Measurements from ENCODE around the gene MFSD12.
A peak's percentile ranks its signal among the peaks of the same experiment; 100 is the strongest.
"Not testable (repeated sequence)": the region's sequence is repeated elsewhere in the genome, so short reads cannot be mapped to it uniquely, and the experiment has no call there.

MFSD12 gene

DNA sequence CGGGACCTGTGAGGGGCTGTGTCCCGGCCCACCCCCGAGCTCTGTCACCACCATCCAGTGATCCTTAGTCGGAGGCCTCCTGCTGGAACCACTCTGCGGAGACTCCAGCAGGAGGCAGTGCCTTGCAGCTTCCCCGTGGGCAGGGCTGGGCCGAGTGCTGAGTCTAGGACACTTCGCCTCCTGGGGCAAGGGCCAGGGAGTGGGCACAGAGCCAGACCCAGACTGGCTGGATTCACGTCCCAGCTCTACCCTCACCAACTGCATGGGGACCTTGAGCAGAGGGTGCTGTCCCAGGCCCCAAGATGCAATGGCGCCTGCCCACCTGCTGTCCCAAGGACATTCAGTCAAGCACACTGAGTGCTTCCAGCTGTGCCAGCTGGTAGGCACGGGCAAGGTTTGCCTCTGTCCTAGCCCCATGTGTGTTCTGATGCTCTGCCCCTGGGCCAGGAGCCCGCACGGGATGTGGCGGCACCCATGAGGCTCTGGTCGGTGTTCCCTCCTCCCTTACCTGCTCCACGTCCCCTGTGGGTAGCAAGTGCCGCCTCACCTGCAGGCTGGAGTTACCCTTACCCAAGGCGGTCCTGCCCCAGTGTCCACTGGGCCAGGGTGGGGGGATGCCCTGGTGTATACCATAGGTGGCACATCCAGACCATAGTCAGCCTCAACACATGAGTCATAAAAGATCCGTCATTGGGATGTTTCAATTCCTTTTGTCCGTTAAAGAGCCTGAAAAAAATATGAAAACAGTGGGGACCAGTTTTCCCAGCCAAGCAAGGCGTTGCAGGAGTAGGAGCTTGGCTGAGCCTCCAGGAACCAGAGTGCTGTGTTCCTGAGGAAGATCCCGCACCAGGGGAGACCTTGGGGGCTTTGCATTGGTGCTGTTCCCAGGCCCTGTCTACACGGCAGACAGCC lies 43.9 kb downstream of the MFSD12 start:
- no peak overlapping the region for H3K4me3 ChIP-seq (ENCODE audit: low read length)
- H3K9ac ChIP-seq (ENCODE audit: low read depth, low read length), result no peak overlapping the region; the same call in 1 of the 2 replicates
- H3K27me3 ChIP-seq (ENCODE audit: insufficient read depth, low read length), result no peaks in the 10 kb centered on the region
- peaks cover 6% of the 10 kb centered on the region for H3K4me1 ChIP-seq (ENCODE audit: insufficient read depth, low read length)
- peaks cover 18% of the 10 kb centered on the region for H3K36me3 ChIP-seq (ENCODE audit: insufficient read depth, low read depth, low read length)
- H3K9me3 ChIP-seq (ENCODE audit: insufficient read depth, low read depth, low read length), result no peaks in the 10 kb centered on the region
- H3K27ac ChIP-seq (ENCODE audit: low read length), result no peak overlapping the region

GRCh38 chr19:3512562-3513228 lies 44.7 kb downstream of the MFSD12 start:
- Histone ChIP-seq H3K27ac (ENCODE audit: low read length) (no peak overlapping the region), H3K27me3 (ENCODE audit: insufficient read depth, low read length) (no peaks in the 10 kb centered on the region), H3K4me3 (ENCODE audit: low read length) (no peak overlapping the region), H3K9me3 (ENCODE audit: insufficient read depth, low read depth, low read length) (no peaks in the 10 kb centered on the region), H3K36me3 (ENCODE audit: insufficient read depth, low read depth, low read length) (peaks cover 18% of the 10 kb centered on the region), H3K9ac (ENCODE audit: low read depth, low read length) (no peak overlapping the region), H3K4me1 (ENCODE audit: insufficient read depth, low read length) (peaks cover 3% of the 10 kb centered on the region; the same call in 1 of the 2 replicates)

DNA sequence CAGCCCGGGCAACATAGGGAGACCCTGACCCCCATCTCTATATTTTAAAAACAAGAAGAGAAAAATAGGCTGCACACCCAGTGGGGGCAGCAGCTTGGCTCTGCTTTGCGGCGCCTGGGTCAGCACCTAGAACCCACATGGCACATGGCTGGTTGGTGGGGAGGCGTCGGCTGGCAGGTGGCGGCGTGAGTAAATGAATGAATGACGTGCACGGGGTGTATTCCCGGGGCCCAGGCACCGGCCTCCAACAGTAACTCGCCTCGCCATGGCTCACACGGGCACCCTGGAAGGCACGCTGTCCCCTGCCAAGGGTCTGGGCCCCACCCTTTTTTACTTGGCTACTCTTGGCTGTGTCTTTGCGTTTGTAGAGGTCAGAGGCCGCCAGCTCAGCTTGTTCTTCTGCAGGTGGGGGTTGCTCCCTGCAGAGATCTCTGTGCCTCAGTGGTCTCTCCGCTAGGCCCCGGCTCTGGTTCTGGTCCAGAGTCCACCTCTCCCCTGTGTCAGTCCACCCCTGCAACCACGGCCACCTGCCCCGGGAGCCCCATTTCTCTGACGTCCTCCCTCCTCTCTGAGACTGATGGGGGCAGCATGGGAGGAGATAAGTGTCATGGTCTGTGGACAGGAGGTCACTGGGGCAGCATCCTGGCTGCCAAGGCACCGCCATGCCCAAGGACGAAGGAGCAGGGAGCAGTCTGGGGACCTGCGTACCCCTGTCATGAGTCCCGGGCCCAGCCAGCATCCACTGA lies 45.7 kb downstream of the MFSD12 start:
- no peaks in the 10 kb centered on the region for H3K27me3 ChIP-seq (ENCODE audit: insufficient read depth, low read length)
- no peak overlapping the region for H3K27ac ChIP-seq (ENCODE audit: low read length)
- H3K4me3 ChIP-seq (ENCODE audit: low read length), result no peak overlapping the region
- H3K36me3 ChIP-seq (ENCODE audit: insufficient read depth, low read depth, low read length), result peaks cover 18% of the 10 kb centered on the region
- H3K9me3 ChIP-seq (ENCODE audit: insufficient read depth, low read depth, low read length), result no peaks in the 10 kb centered on the region
- no peak overlapping the region for H3K9ac ChIP-seq (ENCODE audit: low read depth, low read length)
- H3K4me1 ChIP-seq (ENCODE audit: insufficient read depth, low read length), result peaks cover 3% of the 10 kb centered on the region; the same call in 1 of the 2 replicates

DNA sequence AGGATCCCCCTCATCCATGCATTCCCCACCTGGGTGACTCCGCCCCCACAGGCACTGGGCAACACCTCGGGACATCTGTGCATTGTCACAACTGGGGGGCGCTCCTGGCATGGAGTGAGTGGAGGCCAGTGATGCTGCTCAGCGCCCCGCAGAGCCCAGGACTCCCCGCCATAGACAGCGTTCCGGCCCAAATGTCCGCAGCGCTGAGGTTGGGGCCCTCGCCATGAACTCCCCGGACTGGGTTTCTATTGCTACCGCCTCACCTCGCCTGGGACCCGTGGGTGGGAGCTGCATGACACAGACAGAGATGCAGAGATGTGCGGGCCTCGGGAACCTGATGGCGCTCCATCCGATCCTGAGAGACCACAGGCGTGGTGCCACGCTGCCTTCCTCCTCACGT lies 46.7 kb downstream of the MFSD12 start:
- Histone ChIP-seq H3K4me1 (ENCODE audit: insufficient read depth, low read length) (peaks cover under 1% of the 10 kb centered on the region; the same call in 1 of the 2 replicates), H3K27me3 (ENCODE audit: insufficient read depth, low read length) (no peaks in the 10 kb centered on the region), H3K9me3 (ENCODE audit: insufficient read depth, low read depth, low read length) (no peaks in the 10 kb centered on the region), H3K36me3 (ENCODE audit: insufficient read depth, low read depth, low read length) (peaks cover 18% of the 10 kb centered on the region), H3K4me3 (ENCODE audit: low read length) (no peak overlapping the region), H3K27ac (ENCODE audit: low read length) (no peak overlapping the region), H3K9ac (ENCODE audit: low read depth, low read length) (no peak overlapping the region)

GRCh38 chr19:3509566-3509989 lies 47.8 kb downstream of the MFSD12 start:
- Histone ChIP-seq H3K36me3 (ENCODE audit: insufficient read depth, low read depth, low read length) (peaks cover 18% of the 10 kb centered on the region), H3K27me3 (ENCODE audit: insufficient read depth, low read length) (no peaks in the 10 kb centered on the region), H3K4me1 (ENCODE audit: insufficient read depth, low read length) (no peaks in the 10 kb centered on the region), H3K27ac (ENCODE audit: low read length) (no peak overlapping the region), H3K9ac (ENCODE audit: low read depth, low read length) (no peak overlapping the region), H3K9me3 (ENCODE audit: insufficient read depth, low read depth, low read length) (no peaks in the 10 kb centered on the region), H3K4me3 (ENCODE audit: low read length) (no peak overlapping the region)

- no peaks in the 10 kb centered on the region for H3K27me3 ChIP-seq (ENCODE audit: insufficient read depth, low read length)
- H3K4me3 ChIP-seq (ENCODE audit: low read length), result no peak overlapping the region
- H3K4me1 ChIP-seq (ENCODE audit: insufficient read depth, low read length), result no peaks in the 10 kb centered on the region
- no peaks in the 10 kb centered on the region for H3K9me3 ChIP-seq (ENCODE audit: insufficient read depth, low read depth, low read length)
- no peak overlapping the region for H3K9ac ChIP-seq (ENCODE audit: low read depth, low read length)
- H3K27ac ChIP-seq (ENCODE audit: low read length), result no peak overlapping the region
- H3K36me3 ChIP-seq (ENCODE audit: insufficient read depth, low read depth, low read length), result peaks cover 18% of the 10 kb centered on the region
Observed at GRCh38 chr19:3508771-3509535, 48.4 kb downstream of the MFSD12 start.

DNA sequence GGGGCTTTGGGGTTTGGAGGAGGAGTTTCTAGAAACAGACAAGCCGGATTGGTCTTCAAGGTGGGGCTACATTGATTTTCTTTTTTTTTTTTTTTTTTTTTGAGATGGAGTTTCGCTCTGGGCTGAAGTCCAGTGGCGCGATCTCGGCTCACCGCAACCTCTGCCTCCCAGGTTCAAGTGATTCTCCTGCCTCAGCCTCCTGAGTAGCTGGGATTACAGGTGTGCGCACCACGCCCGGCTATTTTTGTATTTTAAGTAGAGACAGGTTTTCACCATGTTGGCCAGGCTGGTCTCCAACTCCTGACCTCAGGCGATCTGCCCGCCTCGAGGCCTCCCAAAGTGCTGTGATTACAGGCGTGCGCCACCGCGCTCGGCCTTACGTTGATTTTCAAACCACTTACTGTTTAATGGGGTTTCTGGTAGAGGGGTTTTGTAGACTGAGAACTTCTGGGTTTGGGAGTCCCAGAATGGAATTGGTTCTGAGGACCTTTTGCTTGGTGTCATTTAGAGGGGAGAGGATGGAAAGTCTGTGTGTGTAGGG lies 49.2 kb downstream of the MFSD12 start:
- peaks cover 18% of the 10 kb centered on the region for H3K36me3 ChIP-seq (ENCODE audit: insufficient read depth, low read depth, low read length)
- H3K9ac ChIP-seq (ENCODE audit: low read depth, low read length); H3K9me3 ChIP-seq (ENCODE audit: insufficient read depth, low read depth, low read length); H3K4me1 ChIP-seq (ENCODE audit: insufficient read depth, low read length); H3K27ac ChIP-seq (ENCODE audit: low read length); H3K27me3 ChIP-seq (ENCODE audit: insufficient read depth, low read length): not testable (repeated sequence)
- peak overlapping the region; percentile 76; the same call in 1 of the 2 replicates for H3K4me3 ChIP-seq (ENCODE audit: low read length)

DNA sequence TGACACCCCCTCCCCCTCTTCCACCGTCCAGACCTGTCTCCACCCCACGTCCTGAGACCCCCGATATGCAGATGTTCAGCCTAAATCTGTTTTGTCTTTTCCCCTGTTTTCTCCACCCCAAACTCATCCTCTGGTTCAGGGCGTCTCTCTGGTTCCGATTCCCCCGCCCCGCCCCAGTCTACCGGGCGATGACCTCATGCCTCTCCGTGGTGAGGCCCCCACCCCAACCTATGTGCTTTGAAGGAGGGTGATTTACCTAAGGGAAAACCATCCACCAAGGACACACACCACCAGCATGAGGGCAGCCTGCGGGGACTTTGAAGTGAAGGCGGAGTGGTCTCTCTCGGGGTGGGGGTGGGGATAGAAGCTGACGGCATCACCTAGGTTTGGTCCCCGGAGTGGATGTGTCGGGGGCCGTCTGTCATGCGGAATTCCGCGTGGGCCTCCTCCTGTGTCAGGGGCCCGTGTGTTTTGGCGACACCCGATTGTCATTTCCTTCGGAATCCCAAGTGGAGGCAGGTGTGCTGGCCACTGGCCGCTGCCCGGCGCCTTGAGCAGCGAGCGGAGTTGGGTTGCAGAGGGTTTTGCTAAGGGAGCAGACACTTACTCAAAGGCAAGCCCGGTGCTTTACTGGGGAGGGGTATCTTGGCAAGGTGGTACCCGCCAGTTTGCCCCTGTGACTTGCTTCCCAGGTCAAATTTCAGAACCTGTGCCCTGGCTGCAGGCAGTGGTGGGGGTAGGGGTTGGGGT lies 49.8 kb downstream of the MFSD12 start:
- Histone ChIP-seq H3K27me3 (ENCODE audit: insufficient read depth, low read length) (no peaks in the 10 kb centered on the region), H3K27ac (ENCODE audit: low read length) (no peak overlapping the region), H3K36me3 (ENCODE audit: insufficient read depth, low read depth, low read length) (peaks cover 18% of the 10 kb centered on the region), H3K9me3 (ENCODE audit: insufficient read depth, low read depth, low read length) (no peaks in the 10 kb centered on the region), H3K4me1 (ENCODE audit: insufficient read depth, low read length) (no peaks in the 10 kb centered on the region), H3K4me3 (ENCODE audit: low read length) (peak overlapping the region; percentile 76), H3K9ac (ENCODE audit: low read depth, low read length) (peak overlapping the region; percentile 82; the same call in 1 of the 2 replicates)

DNA sequence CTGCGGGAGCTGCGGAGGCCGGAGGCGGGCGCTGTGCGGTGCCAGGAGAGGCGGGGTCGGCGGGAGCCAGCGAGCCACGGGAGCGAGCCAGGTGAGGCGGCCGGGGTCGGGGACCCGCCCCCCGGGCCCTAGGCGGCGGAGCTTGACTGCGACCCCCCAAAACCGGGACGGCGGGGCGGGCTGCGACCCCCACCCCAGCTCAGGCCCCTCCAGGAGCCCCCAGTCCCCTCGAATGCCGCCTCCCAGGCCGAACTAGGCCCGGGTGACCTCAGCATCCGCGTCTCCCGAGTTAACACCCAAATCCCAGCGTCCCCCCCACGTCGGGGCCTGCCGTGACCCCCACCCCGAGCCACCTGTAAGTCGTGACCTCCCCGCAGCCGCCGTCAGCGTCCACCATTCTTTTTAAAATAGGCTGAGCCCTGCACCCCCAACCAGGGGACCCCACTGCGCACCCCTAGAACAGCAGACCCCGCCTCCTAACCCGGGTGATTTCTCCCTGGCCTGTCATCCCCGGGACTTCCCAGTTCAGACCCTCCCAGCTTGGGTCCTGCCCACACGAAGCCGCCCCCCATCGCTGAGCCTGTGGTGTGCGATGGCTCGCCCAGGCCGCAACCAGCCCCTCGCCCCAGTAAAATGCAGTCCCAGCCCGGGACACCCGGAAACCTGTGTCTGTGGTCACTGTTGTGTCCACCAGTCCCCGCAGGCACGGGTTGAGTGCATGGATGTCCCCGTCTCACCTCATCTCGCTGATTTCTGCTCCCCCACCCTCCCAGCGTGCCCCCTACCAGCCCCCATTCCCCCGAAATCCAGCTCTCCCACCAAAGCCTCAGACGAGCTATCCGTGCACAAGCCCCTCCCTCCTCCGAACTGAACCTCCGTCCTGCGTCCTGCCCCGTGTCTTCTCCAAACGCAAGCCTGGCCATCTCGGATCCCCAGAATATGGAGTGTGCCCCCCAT lies 50.7 kb downstream of the MFSD12 start:
- H3K4me1 ChIP-seq (ENCODE audit: insufficient read depth, low read length), result no peaks in the 10 kb centered on the region
- no peak overlapping the region for H3K27ac ChIP-seq (ENCODE audit: low read length)
- peak overlapping the region; percentile 82; the same call in 1 of the 2 replicates for H3K9ac ChIP-seq (ENCODE audit: low read depth, low read length)
- no peaks in the 10 kb centered on the region for H3K9me3 ChIP-seq (ENCODE audit: insufficient read depth, low read depth, low read length)
- peaks cover 18% of the 10 kb centered on the region for H3K36me3 ChIP-seq (ENCODE audit: insufficient read depth, low read depth, low read length)
- H3K4me3 ChIP-seq (ENCODE audit: low read length), result peak overlapping the region; percentile 76
- no peaks in the 10 kb centered on the region for H3K27me3 ChIP-seq (ENCODE audit: insufficient read depth, low read length)

Data from iPS-20b (cell line).